Panc1 (cell line): ENCODE measurements around the gene CKAP4. TPM values are rescaled to one million over a fixed set of nuclear protein-coding genes. Genes with fewer than 3 reads are reported as not detected.

Source experiments
- ATAC-seq: fragments of 200-7000 bp; cut with Tn5 transposase; 2 replicates; pipeline ENCODE4 v1.9.1; 2020; ENCODE audit warnings: mild to moderate bottlenecking, moderate library complexity
- BruUV-seq: library from RNA; stranded (reverse); fragments of 400-500 nt; replicated peaks from 2 replicates; lab custom pipeline; 2021; lab: Mats Ljungman, UMichigan
- CTCF ChIA-PET: fragments of 300-600 bp; sonication (Branson Sonifier 250); formaldehyde crosslinking; loops from one replicate; lab custom pipeline; 2022; ENCODE audit warnings: antibody characterized with exemption; lab: Charles Lee
- POLR2A ChIA-PET: fragments of 300-600 bp; sonication (Branson Sonifier 250); formaldehyde crosslinking; loops from one replicate; lab custom pipeline; 2022; ENCODE audit warnings: antibody characterized with exemption; lab: Charles Lee
- DNase-seq: peaks from one replicate; pipeline ENCODE4 v3.0.0-alpha.2; 2010; ENCODE audit warnings: low read depth, low spot score
- H3K27ac ChIP-seq: 2 replicates; pipeline ENCODE4 v1.5.1; 2011; ENCODE audit warnings: mild to moderate bottlenecking, low read length, inconsistent platforms
- H3K27me3 ChIP-seq: fragments of 200-500 bp; sonication (Bioruptor generic); 2 replicates; pipeline ENCODE4 v1.6.0; 2014; ENCODE audit warnings: low read length, inconsistent platforms; ENCODE audit not compliant: control insufficient read depth, insufficient read depth
- H3K36me3 ChIP-seq: fragments of 200-500 bp; sonication (Bioruptor generic); 2 replicates; pipeline ENCODE4 v1.5.1; 2014; ENCODE audit warnings: inconsistent platforms, mild to moderate bottlenecking, low read length, moderate library complexity; ENCODE audit not compliant: control insufficient read depth, insufficient read depth
- H3K4me1 ChIP-seq: 2 replicates; pipeline ENCODE4 v1.5.1; 2011; ENCODE audit warnings: inconsistent platforms, mild to moderate bottlenecking, low read length, moderate library complexity; ENCODE audit not compliant: control insufficient read depth, insufficient read depth
- H3K4me3 ChIP-seq, 2 experiments: 2 replicates each; pipeline ENCODE4 v1.5.1; 2011 to 2012; ENCODE audit warnings: low read depth in 2 of 2, low read length in 2 of 2, mild to moderate bottlenecking in 2 of 2, inconsistent platforms in 1 of 2, moderate library complexity in 1 of 2
- H3K9me3 ChIP-seq: fragments of 200-500 bp; sonication (Bioruptor generic); 2 replicates; pipeline ENCODE4 v1.5.1; 2014; ENCODE audit warnings: low read depth, mild to moderate bottlenecking, inconsistent platforms, low read length, moderate library complexity; ENCODE audit not compliant: control insufficient read depth, insufficient read depth
- CTCF ChIP-seq: fragments of 450-650 bp; IDR thresholded peaks from 2 replicates; pipeline ENCODE4 v1.5.1; 2017; ENCODE audit warnings: mild to moderate bottlenecking
- POLR2AphosphoS5 ChIP-seq: IDR thresholded peaks from 2 replicates; pipeline ENCODE4 v1.6.1; 2012; ENCODE audit warnings: mild to moderate bottlenecking, low read depth, low read length, moderate library complexity
- REST ChIP-seq, 2 experiments: IDR thresholded peaks; 2 replicates each; pipeline ENCODE4 v1.6.1; 2011 to 2012; ENCODE audit warnings: low read depth in 2 of 2, control low read depth in 1 of 2, low read length in 1 of 2, mild to moderate bottlenecking in 1 of 2, moderate library complexity in 1 of 2; ENCODE audit not compliant: insufficient read depth in 1 of 2
- SIN3A ChIP-seq: IDR thresholded peaks from 2 replicates; pipeline ENCODE4 v1.6.1; 2012; ENCODE audit warnings: low read depth, mild to moderate bottlenecking, low read length, moderate library complexity, borderline replicate concordance; ENCODE audit not compliant: insufficient read depth
- TCF7L2 ChIP-seq: IDR thresholded peaks from 2 replicates; pipeline ENCODE4 v1.6.1; 2011; ENCODE audit warnings: mild to moderate bottlenecking, low read depth, low read length, inconsistent platforms
- in situ Hi-C: cut with HindIII; loops from 2 replicates; pipeline ENCODE4 v1.10.0; 2016; ENCODE audit warnings: low sequenced_read_pairs, low pct_unique_long_range_greater_than_20kb
- intact Hi-C: fragments of 100-400 bp; cut with micrococcal nuclease; formaldehyde crosslinking; loops from one replicate; pipeline ENCODE4 v1.10.0; 2022; ENCODE audit not compliant: unreplicated experiment
- total RNA-seq: library from RNA; stranded (reverse); gene quantifications from one replicate; pipeline ENCODE4 v1.2.1, GENCODE V29; 2021; ENCODE audit not compliant: unreplicated experiment

Gene CKAP4
- total RNA-seq, 1 experiment from 2014 or later = 95.9 TPM

GRCh38 chr12:106258226-106258625 is 10.4 kb upstream of the CKAP4 start:
- BruUV-seq = no TSS peak
- H3K36me3 ChIP-seq = no peaks in the 10 kb centered on the region
- DNase-seq (no peak), ATAC-seq (no peak)
- H3K27ac ChIP-seq = no peak overlapping the region
- TF ChIP-seq REST (IDR thresholded peaks at IDR 0.05; ENCODE audit: insufficient read depth in 1 of 2, low read depth in 2 of 2, low read length in 1 of 2) (no peak), CTCF (no peak), SIN3A (no peak), POLR2AphosphoS5 (no peak), TCF7L2 (no peak)
- intact Hi-C loops (no loop called here), in situ Hi-C loops (no loop called here)
- H3K27me3 ChIP-seq = no peaks in the 10 kb centered on the region
- H3K4me3 ChIP-seq = no peak overlapping the region
- POLR2A ChIA-PET = no interaction called here
- no peaks in the 10 kb centered on the region for H3K9me3 ChIP-seq
- H3K4me1 ChIP-seq = no peaks in the 10 kb centered on the region
- CTCF ChIA-PET = no interaction called here

GRCh38 chr12:106256524-106256923 is 8.7 kb upstream of the CKAP4 start:
- intact Hi-C loops = no loop called here
- CTCF ChIA-PET = no interaction called here

More at GRCh38 chr12:106256524-106256923, 8.7 kb upstream of the CKAP4 start:
- no peaks in the 10 kb centered on the region for H3K4me1 ChIP-seq
- ATAC-seq = no peak
- no peak for TF ChIP-seq POLR2AphosphoS5
- no peak for TF ChIP-seq REST (IDR thresholded peaks at IDR 0.05; ENCODE audit: insufficient read depth in 1 of 2, low read depth in 2 of 2, low read length in 1 of 2)
- TF ChIP-seq TCF7L2 = no peak
- no peak for TF ChIP-seq SIN3A
- no peak for TF ChIP-seq CTCF
- POLR2A ChIA-PET = interaction anchor here (0.5 kb wide), 1 partner anchor 147 kb away, joined by 15 read pairs; no protein-coding TSS in a partner anchor
- in situ Hi-C loops = no loop called here
- H3K4me3 ChIP-seq = no peak overlapping the region
- BruUV-seq = no TSS peak
- H3K27ac ChIP-seq = no peak overlapping the region
- H3K36me3 ChIP-seq = no peaks in the 10 kb centered on the region
- no peaks in the 10 kb centered on the region for H3K9me3 ChIP-seq
- no peaks in the 10 kb centered on the region for H3K27me3 ChIP-seq
- no peak for DNase-seq
